Measurements from ENCODE around the gene MRPS10.

GRCh38 chr6:42203183-42203582 lies 14.5 kb downstream of the MRPS10 start:
- TF ChIP-seq CTCF (IDR thresholded peaks at IDR 0.05) (no peak), POLR2AphosphoS5 (IDR thresholded peaks at IDR 0.05) (no peak)
